GM12878 (cell line): ENCODE measurements around the gene NIN. TPM values are rescaled to one million over a fixed set of nuclear protein-coding genes. Genes with fewer than 3 reads are reported as not detected.

Experiments
- polyA plus RNA-seq, 11 experiments: library from polyadenylated mRNA; depleted of rRNA in 4 of 11; unstranded in 6 of 11; stranded (reverse) in 5 of 11; fragments of >200 nt; fragmentation: Nextera tagmentation in 4 of 11; fragmentation: Illumina TruSeq in 1 of 11; extraction: Ambion mirVana in 4 of 11; extraction: Trizol in 1 of 11; gene quantifications; 1 replicate in 1 of 11; 2 replicates in 10 of 11; pipeline versions ENCODE4 v1.2.1 to v1.2.3, GENCODE V29; 2011 to 2016; ENCODE audit warnings: inconsistent platforms in 2 of 11, missing spikeins in 2 of 11, low read depth in 1 of 11
- total RNA-seq, 4 experiments: library from RNA; depleted of rRNA in 3 of 4; stranded (reverse); fragments of >200 nt in 3 of 4; fragmentation: Illumina TruSeq in 1 of 4; extraction: Trizol in 1 of 4; gene quantifications; 2 replicates each; pipeline versions ENCODE4 v1.2.1 to v1.2.3, GENCODE V29; 2013 to 2021
- TF ChIP-seq, protein P1 (sequence below): fragments of 450-650 bp; IDR thresholded peaks from 2 replicates; pipeline ENCODE4 v1.6.1; 2017; ENCODE audit warnings: mild to moderate bottlenecking, moderate library complexity
- TF ChIP-seq, protein P2 (sequence below): fragments of 450-650 bp; formaldehyde crosslinking; IDR thresholded peaks from 2 replicates; pipeline ENCODE4 v1.5.0; 2022; ENCODE audit warnings: mild to moderate bottlenecking, missing genetic modification characterization

NIN gene
- total and polyA plus RNA-seq, 10 of the 15 experiments (the other 5 are each of a cell fraction or from before 2014, with no cell fraction given), result 16.2 to 135 (median 70.3) TPM

DNA sequence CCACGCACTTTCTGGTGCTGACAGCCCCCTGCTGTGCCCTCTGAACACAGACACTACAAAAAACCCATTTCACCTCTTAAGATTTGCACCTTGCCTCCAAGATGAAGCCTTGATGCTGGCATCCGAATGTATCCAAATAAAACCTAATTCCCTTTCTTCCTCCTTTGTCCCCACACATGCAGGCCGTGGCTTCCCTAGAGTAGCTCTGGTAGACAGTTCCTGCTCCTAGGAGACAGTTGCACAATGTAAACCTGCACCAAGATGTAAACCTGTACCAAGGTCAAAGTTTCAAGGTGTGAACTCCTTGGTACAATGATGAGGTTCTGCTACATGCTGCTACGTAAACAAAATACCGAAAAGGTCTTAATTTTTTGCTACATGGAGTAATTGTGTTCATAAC is 40.3 kb upstream of the NIN start (continued):
- TF ChIP-seq, protein P1, sequence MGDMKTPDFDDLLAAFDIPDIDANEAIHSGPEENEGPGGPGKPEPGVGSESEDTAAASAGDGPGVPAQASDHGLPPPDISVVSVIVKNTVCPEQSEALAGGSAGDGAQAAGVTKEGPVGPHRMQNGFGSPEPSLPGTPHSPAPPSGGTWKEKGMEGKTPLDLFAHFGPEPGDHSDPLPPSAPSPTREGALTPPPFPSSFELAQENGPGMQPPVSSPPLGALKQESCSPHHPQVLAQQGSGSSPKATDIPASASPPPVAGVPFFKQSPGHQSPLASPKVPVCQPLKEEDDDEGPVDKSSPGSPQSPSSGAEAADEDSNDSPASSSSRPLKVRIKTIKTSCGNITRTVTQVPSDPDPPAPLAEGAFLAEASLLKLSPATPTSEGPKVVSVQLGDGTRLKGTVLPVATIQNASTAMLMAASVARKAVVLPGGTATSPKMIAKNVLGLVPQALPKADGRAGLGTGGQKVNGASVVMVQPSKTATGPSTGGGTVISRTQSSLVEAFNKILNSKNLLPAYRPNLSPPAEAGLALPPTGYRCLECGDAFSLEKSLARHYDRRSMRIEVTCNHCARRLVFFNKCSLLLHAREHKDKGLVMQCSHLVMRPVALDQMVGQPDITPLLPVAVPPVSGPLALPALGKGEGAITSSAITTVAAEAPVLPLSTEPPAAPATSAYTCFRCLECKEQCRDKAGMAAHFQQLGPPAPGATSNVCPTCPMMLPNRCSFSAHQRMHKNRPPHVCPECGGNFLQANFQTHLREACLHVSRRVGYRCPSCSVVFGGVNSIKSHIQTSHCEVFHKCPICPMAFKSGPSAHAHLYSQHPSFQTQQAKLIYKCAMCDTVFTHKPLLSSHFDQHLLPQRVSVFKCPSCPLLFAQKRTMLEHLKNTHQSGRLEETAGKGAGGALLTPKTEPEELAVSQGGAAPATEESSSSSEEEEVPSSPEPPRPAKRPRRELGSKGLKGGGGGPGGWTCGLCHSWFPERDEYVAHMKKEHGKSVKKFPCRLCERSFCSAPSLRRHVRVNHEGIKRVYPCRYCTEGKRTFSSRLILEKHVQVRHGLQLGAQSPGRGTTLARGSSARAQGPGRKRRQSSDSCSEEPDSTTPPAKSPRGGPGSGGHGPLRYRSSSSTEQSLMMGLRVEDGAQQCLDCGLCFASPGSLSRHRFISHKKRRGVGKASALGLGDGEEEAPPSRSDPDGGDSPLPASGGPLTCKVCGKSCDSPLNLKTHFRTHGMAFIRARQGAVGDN, result no peak
- TF ChIP-seq, protein P2, sequence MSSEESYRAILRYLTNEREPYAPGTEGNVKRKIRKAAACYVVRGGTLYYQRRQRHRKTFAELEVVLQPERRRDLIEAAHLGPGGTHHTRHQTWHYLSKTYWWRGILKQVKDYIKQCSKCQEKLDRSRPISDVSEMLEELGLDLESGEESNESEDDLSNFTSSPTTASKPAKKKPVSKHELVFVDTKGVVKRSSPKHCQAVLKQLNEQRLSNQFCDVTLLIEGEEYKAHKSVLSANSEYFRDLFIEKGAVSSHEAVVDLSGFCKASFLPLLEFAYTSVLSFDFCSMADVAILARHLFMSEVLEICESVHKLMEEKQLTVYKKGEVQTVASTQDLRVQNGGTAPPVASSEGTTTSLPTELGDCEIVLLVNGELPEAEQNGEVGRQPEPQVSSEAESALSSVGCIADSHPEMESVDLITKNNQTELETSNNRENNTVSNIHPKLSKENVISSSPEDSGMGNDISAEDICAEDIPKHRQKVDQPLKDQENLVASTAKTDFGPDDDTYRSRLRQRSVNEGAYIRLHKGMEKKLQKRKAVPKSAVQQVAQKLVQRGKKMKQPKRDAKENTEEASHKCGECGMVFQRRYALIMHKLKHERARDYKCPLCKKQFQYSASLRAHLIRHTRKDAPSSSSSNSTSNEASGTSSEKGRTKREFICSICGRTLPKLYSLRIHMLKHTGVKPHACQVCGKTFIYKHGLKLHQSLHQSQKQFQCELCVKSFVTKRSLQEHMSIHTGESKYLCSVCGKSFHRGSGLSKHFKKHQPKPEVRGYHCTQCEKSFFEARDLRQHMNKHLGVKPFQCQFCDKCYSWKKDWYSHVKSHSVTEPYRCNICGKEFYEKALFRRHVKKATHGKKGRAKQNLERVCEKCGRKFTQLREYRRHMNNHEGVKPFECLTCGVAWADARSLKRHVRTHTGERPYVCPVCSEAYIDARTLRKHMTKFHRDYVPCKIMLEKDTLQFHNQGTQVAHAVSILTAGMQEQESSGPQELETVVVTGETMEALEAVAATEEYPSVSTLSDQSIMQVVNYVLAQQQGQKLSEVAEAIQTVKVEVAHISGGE (CRISPR knock-in tag), result no peak
